Inflammatory macrophage (primary cell): ENCODE measurements around the gene LCN1.
"Not testable (repeated sequence)": the region's sequence is repeated elsewhere in the genome, so short reads cannot be mapped to it uniquely, and the experiment has no call there.

Experiments used
- DNase-seq, 2 donors: peaks; one replicate each; pipeline ENCODE4 v3.0.0-alpha.2; 2020 to 2022

The LCN1 gene

DNA sequence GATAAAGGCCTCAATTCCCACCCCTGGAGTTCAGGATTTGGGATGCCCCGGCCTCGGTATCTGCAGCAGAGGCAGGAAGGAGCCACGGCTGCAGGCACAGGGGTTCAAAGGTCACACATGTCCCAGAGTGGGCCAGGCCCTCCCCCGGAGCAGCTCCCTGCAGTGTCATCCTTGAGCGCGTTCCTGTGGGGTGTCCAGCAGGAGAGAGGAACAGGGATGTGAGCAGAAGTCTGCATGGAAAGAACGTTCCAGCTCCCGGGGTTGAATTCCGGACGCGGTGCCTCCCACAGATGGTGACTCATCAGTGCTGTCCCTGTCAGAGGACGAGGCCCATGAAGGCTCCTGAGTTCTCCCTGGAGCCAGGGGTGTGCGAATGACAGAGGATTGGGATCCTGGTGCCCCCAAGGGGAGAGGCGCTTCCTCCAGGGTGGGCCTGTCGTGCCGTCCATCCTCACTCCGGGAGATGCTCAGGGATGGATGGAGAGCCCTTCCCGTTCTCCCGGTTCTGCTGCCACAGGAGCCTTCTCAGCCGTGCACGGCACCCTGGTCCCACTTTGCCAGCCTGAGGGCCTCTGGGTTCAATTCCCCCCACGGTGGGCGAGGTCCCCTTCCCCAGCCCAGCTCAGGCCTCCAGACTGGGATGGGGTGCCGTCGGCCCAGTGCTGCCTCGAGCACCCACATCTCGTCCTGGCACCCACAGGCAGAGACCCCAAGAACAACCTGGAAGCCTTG, 3.1 kb downstream of the LCN1 start:
- no peak for DNase-seq

DNA sequence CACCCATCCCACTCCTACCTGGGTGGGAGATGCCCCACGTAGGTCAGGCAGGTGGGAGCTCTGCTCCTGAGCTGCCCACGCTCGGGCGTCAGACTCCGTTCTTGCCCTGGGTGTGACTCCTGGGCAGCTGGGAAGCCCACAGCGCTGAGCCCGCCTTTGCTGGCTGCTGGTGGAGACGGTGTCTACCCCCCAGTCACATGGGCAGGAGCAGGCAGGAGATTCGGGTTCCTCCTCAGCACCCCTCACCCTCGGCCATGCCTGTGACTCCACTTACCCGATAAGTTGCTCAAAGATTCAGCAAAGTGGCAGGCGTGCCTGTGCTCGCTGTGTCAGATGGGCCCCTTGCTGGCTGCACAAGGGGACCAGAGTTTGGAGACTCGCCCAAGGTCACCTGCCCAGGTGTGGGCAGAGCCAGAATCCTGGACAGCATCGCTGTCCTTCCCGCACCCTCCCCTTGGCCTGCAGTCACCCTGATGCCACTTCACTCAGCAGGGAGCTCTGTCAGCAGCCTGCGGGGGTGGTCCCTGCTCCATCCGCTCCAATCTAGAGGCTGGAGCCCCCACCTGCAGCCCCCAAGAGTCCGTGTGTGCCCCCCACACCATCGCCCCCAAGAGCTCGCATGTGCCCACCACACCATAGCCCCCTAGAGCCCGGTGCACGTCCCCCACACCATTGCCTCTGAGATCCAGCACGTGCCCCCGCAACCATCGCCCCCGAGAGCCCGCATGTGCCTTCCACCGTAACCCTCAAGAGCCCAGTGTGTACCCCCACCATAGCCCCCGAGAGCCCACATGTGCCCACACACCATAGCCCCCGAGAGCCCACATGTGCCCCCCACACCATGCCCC, 4.2 kb downstream of the LCN1 start:
- DNase-seq, result no peak

DNA sequence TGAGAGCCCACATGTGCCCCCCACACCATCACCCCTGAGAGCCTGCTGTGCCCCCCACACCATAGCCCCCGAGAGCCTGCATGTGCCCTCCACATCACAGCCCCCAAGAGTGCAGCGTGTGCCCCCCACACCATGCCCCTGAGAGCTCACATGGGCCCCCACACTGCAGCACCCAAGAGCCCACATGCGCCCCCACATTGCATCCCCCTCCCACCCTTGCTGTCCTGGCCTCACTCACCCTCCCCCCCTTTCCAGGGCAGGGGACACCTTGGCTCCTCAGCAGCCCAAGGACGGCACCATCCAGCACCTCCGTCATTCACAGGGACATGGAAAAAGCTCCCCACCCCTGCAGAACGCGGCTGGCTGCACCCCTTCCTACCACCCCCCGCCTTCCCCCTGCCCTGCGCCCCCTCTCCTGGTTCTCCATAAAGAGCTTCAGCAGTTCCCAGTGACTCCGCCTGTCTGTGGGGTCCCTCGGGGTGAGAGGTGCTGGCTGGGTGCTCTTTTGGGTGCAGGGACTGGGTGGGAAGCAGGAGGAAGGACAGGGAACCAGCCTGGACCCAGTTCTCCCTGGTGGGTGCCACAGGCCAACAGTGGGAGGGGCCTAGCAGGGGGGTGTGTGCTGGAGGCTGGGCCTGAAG, 5.0 kb downstream of the LCN1 start:
- DNase-seq, result no peak

DNA sequence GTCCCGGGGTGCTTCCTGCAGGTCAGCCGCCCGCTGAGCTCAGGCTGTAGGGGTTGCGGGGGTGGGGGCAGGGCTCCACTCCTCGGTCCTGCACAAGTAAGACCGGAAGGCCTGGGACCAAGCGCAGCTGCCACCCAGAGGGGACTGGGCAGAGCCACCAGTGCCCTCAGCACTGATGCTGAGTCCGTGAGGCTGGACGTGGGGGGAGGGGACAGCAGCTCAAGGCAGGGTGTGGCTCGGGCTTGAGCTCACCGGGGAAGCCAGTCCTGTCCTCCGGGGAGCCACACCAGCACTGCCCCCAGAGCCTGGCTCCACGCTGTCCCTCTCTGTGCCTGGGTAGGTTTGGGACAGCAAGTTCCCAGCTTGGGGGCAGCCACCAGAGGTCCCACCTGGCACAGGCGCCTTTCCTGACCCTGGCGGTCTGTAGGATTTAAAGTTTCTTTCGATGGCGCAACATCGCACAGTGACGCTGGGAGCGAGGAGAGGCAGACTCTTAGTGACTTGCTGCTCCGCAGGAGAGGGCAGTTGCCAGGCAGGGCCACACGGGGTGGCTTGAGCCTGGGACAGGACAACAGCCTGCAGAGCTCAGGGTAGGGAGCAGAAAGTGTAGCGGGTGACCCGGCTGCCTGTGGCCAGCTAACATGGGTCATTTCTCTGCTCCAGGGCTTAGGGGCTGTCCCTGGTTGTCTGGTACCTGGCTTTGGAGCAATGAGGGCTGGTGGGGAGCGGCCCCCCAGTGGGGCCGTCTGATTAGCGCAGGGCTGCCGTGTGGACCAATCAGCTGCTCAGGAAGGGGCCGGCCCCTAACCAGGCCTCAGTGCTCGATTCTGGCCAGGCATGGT, 5.7 kb downstream of the LCN1 start:
- DNase-seq, result no peak

DNA sequence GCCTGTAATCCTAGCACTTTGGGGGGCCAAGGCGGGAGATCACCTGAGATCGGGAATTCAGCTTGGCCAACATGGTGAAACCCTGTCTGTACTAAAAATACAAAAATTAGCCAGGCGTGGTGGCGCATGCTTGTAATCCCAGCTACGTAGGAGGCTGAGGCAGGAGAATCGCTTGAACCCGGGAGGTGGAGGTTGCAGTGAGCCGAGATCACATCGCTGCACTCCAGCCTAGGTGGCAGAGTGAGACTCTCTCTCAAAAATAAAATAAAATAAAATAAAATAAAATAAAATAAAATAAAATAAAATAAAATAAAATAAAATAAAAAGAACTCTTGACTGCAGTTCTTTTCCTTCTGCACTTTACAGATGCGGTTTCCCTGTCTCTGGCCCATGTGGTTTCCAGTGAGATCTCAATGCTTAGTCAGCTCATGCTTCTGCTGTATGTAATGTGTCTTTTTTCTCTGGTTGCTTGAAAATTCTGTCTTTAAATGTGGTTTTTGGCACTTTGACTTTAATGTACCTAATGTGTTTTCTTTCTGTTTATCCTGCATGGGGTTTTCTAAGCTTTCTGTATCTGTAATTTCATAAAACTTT, 7.7 kb downstream of the LCN1 start:
- not testable (repeated sequence) for DNase-seq

GRCh38 chr9:135530146-135530545, 8.9 kb downstream of the LCN1 start:
- DNase-seq, result no peak

DNA sequence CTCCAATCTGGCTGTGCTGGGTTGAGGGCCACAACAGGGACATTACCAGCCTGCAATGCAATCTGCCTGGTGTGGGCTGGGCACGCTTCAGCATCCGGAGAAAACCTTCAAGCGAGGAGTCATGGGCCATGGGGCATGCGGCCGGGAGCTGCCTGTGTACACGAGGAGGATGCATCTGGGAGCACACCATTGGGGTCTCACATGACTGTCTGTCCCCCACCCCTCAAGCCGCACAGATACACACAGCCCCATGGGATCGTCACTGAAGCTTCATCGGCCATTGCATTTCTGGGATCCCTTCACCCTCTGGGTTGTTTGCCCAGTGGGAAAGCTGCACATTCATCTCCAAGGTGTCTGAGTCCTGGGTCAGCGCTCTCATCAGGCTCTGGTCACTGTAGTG, 9.9 kb downstream of the LCN1 start:
- DNase-seq, result no peak

GRCh38 chr9:135533113-135533512, 11.9 kb downstream of the LCN1 start:
- DNase-seq, result no peak

GRCh38 chr9:135533674-135534073, 12.4 kb downstream of the LCN1 start:
- DNase-seq, result no peak

- not testable (repeated sequence) for DNase-seq
Observed at GRCh38 chr9:135534192-135534711, 13.0 kb downstream of the LCN1 start.

- DNase-seq, result not testable (repeated sequence)
Observed at GRCh38 chr9:135534826-135535225, 13.6 kb downstream of the LCN1 start.

- DNase-seq, result not testable (repeated sequence)
Observed at GRCh38 chr9:135535631-135536030, 14.4 kb downstream of the LCN1 start.

DNA sequence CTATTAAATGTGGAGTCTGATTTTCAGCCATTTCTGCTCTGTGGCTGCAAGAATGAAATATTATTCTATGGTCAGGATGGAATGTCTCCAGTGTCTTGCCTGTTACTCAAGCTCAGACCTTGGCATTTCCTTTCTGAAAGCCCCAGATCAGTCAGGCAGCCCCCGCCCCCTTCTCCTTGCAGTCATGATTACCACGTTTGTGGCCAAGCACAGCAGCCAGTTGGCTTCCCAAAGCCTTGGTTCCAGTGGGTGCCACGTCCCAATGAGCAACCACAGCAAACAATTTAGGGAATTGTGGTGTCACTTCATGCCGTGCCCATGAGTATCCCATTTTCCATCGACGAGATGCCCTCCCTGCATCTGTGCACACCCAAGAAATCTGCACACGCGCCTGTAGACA, 15.0 kb downstream of the LCN1 start:
- DNase-seq, result no peak

DNA sequence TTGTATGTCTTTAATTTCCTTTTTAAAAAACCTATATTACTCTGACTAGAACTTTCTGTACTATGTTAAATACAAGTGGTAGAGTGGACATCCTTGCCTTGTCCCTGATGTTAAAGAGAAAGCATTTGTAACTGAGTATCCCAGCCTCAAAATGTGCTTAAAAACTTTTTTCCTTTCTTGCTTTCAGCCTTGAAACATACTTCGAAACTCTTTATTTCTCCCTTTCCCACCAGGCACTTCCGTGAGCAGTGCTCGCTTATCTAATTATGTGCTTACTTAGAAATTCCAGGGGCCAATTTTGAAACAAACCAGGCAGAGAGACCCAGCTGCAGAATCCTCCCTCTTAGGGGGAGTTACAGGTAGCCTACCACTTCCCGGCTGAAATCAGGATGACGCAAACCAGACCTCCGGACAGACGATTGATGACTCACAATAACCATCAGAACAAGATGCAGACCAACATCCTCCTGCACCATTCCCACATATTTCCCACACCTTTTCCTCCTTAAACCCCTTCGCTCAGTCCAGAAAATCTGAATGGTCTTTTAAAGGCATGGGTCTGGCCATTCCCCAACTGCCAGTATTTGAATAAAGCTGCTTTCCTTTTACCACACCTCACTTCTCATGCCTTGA, 22.1 kb downstream of the LCN1 start:
- DNase-seq, result not testable (repeated sequence)

DNA sequence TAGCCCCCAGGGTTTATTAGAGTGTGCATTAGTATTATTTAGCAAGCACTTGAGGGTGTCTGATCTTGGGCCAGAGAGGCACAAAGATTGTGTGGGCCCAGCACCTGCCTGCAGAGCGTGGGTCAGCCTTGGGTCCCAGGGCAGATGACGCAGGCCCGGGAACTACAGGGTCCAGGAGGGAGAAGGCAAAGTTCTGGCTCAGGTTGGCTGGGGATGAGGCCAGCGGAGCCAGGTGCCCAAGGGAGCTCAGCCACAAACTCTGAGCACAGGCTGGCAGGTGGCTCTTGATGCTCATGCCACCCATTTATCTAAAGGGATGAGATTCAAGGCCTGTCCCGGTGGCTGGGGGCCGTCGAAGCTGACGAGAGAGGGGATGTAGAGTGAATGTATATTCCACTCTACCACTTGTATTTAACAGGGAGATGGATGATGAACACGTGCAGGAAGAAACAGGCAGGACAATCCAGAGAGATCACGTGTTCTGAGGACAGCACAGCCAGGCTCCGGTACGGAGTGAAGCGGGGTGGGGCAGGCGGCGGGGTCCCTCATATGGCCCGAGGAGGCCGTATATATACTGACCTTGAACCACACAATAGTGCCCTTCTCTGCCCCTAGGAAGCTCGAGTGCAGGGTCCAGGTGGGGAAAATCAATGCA, 23.9 kb downstream of the LCN1 start:
- no peak for DNase-seq

GRCh38 chr9:135545646-135546176, 24.5 kb downstream of the LCN1 start, which contains the start of gene OBP2A:
OBP2A (plus strand) TSS chr9:135546126; CDS start chr9:135546181, 55 bp downstream.
- DNase-seq, result not testable (repeated sequence)

DNA sequence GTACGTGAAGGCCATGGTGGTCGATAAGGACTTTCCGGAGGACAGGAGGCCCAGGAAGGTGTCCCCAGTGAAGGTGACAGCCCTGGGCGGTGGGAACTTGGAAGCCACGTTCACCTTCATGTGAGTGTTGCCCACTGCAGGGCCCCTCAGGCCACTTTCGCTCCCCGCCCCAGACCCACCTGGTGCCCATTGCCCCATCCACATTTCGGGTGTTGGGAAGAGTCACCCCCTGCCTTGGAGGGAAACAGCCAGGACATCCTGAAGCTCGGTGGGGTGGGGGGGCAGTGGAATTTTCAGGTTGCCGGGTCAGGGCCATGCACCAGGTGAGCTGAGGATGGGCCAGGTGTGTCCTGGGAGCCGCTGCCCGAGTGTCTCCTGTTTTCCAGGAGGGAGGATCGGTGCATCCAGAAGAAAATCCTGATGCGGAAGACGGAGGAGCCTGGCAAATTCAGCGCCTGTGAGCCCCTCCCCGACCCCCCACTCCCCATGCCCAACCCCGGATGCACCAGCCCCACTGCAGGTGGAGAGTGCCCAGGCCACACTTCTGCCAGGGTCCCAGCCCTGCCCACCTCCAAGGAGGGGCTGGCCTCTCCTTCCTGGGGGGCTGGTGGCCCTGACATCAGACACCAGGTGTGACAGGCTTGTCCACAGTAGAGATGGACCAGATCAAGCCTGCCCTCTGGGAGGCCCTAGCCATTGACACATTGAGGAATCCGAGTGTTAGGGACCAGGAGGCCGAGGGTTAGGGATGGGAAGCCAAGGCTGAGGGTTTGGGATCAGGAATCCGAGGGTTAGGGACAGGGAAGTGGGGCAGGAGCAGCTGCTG, 25.8 kb downstream of the LCN1 start:
- not testable (repeated sequence) for DNase-seq

DNA sequence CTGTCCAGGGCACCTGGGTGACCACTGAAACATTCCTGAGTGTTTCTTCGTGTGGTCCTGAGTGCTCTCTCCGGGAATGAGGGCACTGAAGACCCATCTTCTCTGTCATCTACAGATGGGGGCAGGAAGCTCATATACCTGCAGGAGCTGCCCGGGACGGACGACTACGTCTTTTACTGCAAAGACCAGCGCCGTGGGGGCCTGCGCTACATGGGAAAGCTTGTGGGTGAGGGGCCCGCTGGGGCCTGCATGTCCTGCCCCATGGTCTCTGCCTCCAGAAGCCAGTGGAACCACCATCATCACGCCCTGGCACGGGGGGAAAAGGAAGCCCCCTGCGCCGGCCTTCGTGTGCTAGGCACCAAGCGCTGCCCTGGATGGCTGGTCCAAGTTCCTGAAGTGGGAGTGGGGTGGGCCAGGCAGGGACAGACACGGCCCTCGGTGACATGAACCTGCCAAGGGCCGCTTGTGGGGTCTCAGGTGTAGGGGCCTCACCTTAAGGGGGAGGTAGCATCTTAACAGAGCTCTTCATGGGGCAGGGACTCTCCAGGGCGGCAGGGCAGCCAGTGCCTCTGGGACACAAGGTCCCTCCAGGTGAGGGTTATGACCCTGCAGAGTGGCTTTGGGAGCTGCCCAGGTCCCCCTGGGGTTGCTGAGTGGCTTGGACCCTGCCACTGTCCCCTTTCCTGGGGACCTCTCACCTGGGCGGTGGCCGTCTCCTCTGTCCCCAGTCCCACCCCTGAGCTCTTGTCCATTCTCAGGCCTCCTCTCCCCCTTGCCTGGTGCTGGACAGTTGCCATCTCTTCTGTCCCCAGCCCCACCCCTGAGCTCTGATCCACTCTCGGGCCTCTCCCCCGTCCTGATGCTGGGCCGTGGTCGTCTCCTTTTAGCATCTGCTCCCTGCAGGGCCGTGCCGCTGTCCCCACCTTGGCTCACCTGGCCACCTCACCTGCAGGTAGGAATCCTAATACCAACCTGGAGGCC, 26.8 kb downstream of the LCN1 start:
- DNase-seq, result no peak
